HUDEP-2 (cell line): Measurements from ENCODE around the gene TMCC1.
A peak's percentile ranks its signal among the peaks of the same experiment; 100 is the strongest.
"Not testable (repeated sequence)": the region's sequence is repeated elsewhere in the genome, so short reads cannot be mapped to it uniquely, and the experiment has no call there.

Experiments
- DNase-seq, 76 experiments: peaks; one replicate each; lab custom pipeline; 2025; ENCODE audit not compliant: unreplicated experiment in 76 of 76; lab: John Stamatoyannopoulos, UW

The TMCC1 gene

DNA sequence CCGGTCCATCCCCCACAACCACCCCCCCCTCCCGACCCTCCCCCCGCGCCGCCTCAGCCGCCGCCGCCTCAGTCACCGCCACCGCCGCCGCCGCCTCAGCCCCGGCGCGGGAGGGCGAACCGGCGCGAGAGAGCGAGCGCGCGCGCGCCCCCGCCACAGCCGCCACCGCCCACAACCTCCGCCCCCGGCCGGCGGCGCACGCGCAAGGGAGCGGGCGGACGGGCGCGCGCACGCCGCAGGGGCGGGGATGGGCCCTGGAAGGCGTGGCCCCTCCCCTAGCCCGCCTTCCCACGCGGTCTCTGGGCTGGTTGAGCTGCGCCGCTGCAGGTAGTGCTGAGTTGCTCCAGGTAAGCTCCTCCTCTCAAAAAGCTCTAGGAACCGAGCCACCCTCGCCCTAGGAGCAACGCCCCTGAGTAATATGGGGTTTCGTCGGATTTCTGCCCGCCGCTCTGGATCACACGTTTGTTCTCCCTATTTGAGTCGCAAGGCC is at the start of gene TMCC1:
TSS of gene TMCC1 (minus strand) at position 131 of the 490 bp plus-strand sequence.
- peak in 74 of 76 experiments; percentile 4 to 87 (median 64) for DNase-seq

DNA sequence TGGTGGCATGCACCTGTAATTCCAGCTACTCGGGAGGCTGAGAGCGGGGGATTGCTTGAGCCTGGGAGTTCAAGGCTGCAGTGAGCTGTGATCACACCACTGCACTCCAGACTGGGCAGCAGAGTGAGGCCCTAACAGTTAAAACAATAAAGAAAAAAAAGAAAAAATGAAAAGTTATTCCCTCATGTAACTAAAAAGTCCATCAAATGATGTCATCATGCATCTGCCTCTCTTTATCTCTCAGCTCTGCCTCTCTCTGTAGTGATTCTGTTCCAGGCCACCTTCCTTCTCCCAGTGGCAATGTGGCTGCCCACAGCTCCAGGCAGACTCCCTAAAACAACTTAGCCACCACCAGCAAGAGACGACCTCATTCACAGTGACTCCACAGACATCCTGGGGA is 49.5 kb upstream of the TMCC1 start:
- no peak for DNase-seq

- DNase-seq = peak in 43 of 76 experiments; percentile 1 to 58 (median 19)
These were observed 48.8 kb upstream of the TMCC1 start for GRCh38 chr3:129942296-129942695.

- no peak for DNase-seq
These were observed 46.6 kb upstream of the TMCC1 start for GRCh38 chr3:129940086-129940485.

- DNase-seq = no peak
These were observed 44.8 kb upstream of the TMCC1 start for GRCh38 chr3:129938140-129938930.

DNA sequence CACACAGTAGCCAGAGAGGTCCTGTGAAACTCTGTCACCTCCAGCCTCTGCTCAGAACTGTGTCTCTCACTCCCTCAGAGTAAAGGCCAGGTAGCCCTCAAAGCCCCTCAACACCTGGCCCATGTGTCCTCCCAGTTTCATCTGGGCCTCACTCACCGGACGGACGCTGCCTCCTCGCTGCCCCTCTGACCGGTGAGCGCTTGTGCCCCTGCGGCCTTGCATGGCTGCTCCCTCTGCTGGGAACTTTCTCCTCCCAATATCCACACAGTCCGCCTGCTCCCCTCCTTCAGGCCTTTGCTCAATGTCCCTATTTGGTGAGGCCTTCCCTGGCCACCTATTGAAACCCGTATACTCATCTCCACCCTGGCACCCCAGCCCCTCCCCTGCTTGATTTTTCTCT is 44.2 kb upstream of the TMCC1 start:
- DNase-seq = no peak

GRCh38 chr3:129936757-129937156 is 43.2 kb upstream of the TMCC1 start:
- DNase-seq = no peak

DNA sequence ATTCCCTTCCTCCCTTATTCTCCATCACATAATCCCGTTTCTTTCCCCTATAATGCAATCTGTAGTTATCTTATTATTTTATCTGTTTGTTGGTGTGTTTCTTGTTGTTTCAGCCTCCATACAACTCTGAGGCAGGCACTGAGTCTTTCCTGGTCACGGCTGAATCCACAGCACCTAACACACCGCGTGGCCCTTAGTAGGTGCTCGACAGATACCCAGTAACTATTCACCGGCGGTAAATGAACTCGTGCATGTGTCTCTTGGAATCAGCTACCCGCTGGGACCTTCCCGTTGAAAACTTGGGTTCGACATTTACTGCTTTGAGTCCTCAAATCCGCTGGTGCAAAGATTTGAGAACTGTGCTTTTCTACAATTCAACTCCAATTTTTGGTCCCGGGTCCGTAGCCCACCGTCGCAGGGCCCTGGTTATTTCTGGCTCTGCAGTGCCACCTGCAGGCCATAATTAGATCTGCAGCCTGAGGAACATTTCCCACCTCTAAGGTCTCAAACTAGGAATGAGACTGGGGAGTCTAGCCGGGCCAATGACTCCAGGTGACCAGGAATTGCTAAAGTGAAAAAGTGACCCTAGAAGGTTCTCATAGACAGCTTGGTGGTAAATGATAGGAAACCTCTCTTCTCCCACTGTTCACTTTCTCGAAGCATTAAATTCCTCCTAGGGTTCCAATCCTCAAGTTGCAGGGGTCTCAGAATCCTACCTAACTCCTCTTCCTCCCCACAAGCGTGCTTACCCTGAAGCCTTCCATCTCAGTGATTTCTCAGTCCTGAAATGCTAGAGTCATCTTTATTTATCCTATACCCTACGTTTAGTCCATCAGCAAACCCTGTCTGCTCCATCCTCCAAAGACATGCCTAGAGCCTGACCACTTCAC is 41.0 kb upstream of the TMCC1 start:
- peak in 3 of 76 experiments; percentile 1 to 28 (median 3) for DNase-seq

DNA sequence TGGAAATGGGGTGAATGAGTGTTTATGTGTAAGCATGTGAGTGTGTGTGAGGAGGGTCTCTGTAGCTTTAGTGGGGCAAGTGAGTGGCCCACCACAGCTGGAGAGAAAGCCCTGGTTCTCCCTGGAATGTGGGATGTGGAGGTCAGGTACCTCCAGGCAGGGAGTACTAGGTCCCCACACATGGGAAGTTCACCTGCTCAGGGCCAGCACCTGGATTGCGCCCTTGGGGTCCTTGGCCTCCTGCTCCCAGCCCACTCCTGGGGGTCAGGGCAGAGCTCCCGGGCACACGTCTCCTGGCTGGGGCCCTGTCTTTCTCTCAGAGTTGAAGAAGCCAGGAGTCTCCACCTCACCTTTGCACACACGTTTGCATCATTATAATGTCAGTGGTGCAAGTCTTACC is 40.0 kb upstream of the TMCC1 start:
- DNase-seq = no peak

DNA sequence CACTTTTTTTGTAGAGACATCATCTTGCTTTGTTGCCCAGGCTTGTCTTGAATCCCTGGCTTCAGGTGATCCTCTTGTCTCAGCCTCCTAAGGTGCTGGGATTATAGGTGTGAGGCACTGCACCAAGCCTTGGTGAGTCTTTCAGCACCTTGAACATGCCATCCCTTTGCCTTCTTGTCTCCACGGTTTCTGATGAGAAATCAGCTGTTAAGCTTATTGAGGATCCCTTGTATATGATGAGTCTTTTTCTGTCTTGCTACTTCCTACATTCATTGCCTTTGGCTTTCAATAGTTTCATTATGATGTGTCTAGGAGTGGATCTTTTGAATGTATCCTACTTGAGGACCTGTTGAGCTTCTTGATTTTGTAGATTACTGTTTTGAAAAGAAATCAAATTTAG is 35.9 kb upstream of the TMCC1 start:
- no peak for DNase-seq

- DNase-seq = no peak
These were observed 33.6 kb upstream of the TMCC1 start for GRCh38 chr3:129927072-129927471.

DNA sequence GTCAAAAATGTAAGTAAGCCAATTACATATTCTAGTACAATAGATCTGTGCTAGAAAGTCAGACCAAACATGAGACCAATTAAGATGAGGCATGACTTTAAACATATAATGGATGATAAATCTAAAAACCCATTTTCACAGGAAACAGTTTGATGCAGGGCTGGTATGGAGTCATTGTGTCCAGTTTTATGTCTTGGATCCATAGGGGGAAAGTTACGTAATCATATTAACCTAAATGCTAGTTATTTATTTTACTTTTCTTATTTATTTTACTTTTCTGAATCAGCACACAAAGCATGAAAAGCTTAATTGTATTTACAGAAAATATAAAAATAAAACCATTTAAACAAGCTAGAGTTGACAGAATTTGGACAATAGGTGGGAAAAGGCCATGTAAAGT is 26.3 kb upstream of the TMCC1 start:
- no peak for DNase-seq

DNA sequence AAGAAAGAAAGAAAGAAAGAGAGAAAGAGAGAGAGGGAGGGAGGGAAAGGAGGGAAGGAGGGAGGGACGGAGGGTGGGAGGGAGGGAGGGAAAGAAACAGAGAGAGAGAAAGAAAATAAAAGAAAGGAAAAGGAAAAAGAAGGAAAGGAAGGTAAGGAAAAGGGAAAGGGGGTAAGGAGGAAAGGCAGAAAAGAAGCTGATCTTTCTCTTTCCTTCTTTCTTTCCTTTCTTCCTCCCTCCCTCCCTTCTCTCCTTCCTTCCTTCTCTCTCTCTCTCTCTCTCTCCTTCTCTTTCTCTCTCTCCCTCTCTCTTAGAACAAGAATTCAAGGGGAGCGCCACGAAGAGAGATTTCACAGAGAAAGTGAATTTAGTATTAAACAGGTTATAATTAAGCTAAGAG is 25.8 kb upstream of the TMCC1 start:
- no peak for DNase-seq

GRCh38 chr3:129918461-129918860 is 24.9 kb upstream of the TMCC1 start:
- DNase-seq = no peak

DNA sequence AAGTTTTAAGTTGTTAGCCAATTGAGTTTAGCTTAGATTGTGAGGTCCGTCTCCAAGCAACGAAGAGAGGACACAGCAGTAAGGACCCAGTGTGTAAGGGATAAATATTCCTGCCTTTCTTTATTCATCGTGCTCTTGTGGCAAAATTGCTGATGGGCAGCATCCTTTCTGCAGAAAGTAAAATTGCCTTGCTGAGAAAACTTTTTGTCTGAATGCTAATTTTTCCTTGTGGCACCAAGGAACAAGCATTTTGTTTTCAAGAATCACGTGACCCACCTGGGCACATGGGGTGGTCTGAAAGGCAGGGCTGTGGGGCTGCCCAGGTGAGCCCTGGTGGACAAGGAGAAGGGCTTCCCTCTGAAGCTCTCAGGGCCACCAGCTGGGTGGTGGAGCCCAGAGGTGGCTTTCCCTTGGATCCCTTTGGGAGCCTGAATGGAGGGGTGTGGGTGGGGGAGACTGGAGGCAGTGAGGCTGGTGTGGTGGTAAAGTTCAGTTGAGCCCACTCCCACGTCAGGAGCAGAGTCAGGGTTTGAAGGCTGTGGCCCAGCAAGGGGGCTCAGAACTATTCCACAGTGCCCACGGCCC is 24.0 kb upstream of the TMCC1 start:
- DNase-seq = no peak

- DNase-seq = no peak
These were observed 20.1 kb upstream of the TMCC1 start for GRCh38 chr3:129913618-129914017.

DNA sequence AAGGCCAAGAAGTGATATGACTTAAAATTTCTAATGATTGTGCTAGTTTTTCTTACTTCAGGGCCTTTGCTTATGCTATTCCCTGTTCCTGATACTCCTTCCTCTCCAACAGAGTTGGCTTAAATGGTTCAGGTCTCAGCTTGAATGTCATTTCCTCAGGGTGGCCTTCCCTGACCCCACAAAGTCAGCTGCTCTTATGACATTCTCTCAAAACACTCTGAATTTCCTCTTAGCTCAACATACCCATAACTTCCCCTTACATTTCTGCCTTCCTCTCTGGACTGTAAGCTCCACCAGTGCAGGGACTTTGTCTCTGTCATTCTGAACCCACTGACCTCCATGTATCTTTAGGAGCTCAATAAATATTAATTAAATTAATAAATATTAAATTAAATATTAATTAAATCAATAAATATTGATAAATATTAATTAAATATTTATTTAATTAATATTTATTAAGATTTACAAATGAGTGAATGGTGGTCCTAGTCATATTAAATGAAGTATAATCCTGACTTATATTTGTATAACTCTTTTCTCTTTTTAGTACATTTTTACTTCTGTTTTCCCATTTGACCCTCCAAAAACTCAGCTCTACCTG is 17.9 kb upstream of the TMCC1 start:
- no peak for DNase-seq

GRCh38 chr3:129909235-129909634 is 15.7 kb upstream of the TMCC1 start:
- DNase-seq = not testable (repeated sequence)

DNA sequence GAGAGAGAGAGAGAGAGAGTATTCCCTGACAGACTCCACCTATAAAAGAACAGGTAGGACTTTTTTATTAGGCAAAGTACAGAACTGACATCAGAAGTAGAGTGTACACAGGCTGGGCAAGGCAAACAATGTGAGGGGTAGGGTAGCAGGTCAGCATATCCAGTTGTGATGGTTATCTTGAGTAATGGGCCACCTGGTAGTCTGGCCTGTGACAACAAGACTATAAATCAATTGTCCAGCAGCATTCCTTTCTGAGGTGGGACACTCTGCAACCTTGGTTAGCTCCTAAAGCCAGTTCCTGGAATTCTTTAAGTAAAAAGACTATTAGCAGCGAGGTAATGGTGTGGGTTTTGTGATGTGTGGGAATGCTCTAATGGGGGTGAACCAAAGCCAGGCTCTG is 14.9 kb upstream of the TMCC1 start:
- no peak for DNase-seq

DNA sequence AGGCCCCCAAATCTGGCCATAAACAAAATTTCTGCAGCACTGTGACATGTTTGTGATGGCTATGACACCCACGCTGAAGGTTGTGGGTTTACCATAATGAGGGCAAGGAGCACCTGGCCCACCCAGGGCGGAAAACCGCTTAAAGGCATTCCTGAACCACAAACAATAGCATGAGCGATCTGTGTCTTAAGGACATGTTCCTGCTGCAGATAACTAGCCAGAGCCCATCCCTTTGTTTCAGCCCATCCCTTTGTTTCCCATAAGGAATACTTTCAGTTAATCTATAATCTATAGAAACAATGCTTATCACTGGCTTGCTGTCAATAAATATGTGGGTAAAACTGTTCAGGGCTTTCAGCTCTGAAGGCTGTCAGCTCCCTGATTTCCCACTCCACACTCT is 7.8 kb upstream of the TMCC1 start:
- DNase-seq = not testable (repeated sequence)

GRCh38 chr3:129897026-129897425 is 3.5 kb upstream of the TMCC1 start:
- no peak for DNase-seq
